ENCODE data around the gene NCKAP1.
"Not testable (repeated sequence)": the region's sequence is repeated elsewhere in the genome, so short reads cannot be mapped to it uniquely, and the experiment has no call there.

The NCKAP1 gene

GRCh38 chr2:183025993-183026392, 12.3 kb downstream of the NCKAP1 start:
- H3K4me3 ChIP-seq (ENCODE audit: low read depth, low read length): no peak overlapping the region
- TF ChIP-seq MYC (IDR thresholded peaks at IDR 0.05; ENCODE audit: low read depth, low read length): no peak
- TF ChIP-seq, protein P1, sequence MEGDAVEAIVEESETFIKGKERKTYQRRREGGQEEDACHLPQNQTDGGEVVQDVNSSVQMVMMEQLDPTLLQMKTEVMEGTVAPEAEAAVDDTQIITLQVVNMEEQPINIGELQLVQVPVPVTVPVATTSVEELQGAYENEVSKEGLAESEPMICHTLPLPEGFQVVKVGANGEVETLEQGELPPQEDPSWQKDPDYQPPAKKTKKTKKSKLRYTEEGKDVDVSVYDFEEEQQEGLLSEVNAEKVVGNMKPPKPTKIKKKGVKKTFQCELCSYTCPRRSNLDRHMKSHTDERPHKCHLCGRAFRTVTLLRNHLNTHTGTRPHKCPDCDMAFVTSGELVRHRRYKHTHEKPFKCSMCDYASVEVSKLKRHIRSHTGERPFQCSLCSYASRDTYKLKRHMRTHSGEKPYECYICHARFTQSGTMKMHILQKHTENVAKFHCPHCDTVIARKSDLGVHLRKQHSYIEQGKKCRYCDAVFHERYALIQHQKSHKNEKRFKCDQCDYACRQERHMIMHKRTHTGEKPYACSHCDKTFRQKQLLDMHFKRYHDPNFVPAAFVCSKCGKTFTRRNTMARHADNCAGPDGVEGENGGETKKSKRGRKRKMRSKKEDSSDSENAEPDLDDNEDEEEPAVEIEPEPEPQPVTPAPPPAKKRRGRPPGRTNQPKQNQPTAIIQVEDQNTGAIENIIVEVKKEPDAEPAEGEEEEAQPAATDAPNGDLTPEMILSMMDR (IDR thresholded peaks at IDR 0.05; ENCODE audit: low read depth, low read length): no peak
- TF ChIP-seq, protein P2, sequence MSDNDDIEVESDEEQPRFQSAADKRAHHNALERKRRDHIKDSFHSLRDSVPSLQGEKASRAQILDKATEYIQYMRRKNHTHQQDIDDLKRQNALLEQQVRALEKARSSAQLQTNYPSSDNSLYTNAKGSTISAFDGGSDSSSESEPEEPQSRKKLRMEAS (IDR thresholded peaks at IDR 0.05; ENCODE audit: low read depth, low read length): no peak
- no peak for DNase-seq (ENCODE audit: low read depth)

DNA sequence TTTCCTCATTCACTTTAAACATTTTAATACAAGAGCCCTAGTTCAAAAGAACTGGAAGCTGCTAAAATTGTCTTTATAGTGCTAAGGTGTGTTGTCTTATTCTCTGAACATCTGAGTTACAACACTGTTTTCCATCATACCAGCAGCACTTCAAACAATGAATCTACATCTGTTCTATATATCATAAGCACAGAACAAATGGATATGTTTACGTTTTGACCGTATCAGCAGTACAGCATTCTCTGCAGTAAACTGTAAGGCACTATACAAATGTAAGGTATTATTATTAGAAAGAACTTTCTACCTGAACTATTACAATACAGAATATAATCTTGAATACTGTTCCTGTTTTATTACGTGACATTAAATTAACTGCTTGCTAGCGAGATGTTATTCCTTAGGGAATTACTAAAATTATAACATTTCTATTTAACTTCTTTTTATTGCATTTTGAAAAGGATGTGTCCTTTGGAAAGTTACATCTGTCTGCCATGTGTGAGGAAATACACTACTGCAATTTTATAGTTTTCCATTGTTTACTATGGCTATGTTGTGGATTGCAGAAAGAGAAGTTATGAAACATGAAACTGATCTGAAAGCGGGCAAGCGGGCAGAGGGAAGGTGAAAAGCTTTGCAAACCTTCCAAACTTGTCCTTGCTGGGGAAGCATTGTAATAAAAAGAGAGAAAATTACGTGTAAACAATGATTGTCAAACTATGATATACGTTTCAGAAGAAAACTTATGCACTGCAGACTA, 13.7 kb downstream of the NCKAP1 start:
- no peak overlapping the region for H3K4me3 ChIP-seq (ENCODE audit: low read depth, low read length)
- TF ChIP-seq POLR2A (IDR thresholded peaks at IDR 0.05; ENCODE audit: extremely low read depth, insufficient read length): no peak
- TF ChIP-seq, protein P2 (IDR thresholded peaks at IDR 0.05; ENCODE audit: low read depth, low read length): no peak
- TF ChIP-seq MYC (IDR thresholded peaks at IDR 0.05; ENCODE audit: low read depth, low read length): no peak
- TF ChIP-seq, protein P1 (IDR thresholded peaks at IDR 0.05; ENCODE audit: low read depth, low read length): no peak

GRCh38 chr2:183022711-183023110, 15.5 kb downstream of the NCKAP1 start:
- DNase-seq (ENCODE audit: low read depth): no peak
- no peak overlapping the region for H3K4me3 ChIP-seq (ENCODE audit: low read depth, low read length)
- TF ChIP-seq, protein P2 (IDR thresholded peaks at IDR 0.05; ENCODE audit: low read depth, low read length): no peak
- no peak for TF ChIP-seq POLR2A (IDR thresholded peaks at IDR 0.05; ENCODE audit: extremely low read depth, insufficient read length)
- TF ChIP-seq, protein P1 (IDR thresholded peaks at IDR 0.05; ENCODE audit: low read depth, low read length): no peak

More for the DNA sequence above, 13.7 kb downstream of the NCKAP1 start:
- DNase-seq (ENCODE audit: low read depth): no peak

DNA sequence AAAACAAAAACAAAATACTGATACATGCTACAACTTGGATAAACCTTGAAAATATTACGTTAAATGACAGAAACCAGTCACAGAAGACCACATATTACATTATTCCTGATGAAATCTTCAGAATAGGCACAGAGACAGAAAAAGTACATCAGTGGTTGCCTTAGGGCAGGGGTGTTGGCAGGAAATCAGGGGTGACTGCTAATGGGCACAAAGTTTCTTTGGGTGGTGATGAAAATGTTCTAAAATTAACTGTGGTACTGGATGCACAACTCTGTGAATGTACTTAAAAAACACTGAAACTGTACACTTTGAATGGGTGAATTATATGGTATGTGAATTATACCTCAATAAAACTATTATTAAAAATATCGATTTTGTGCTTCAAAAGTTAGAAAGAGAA, 16.6 kb downstream of the NCKAP1 start:
- no peak for TF ChIP-seq POLR2A (IDR thresholded peaks at IDR 0.05; ENCODE audit: extremely low read depth, insufficient read length)
- TF ChIP-seq, protein P1 (IDR thresholded peaks at IDR 0.05; ENCODE audit: low read depth, low read length): no peak
- TF ChIP-seq, protein P2 (IDR thresholded peaks at IDR 0.05; ENCODE audit: low read depth, low read length): no peak
- no peak for TF ChIP-seq MYC (IDR thresholded peaks at IDR 0.05; ENCODE audit: low read depth, low read length)
- DNase-seq (ENCODE audit: low read depth): no peak
- H3K4me3 ChIP-seq (ENCODE audit: low read depth, low read length): no peak overlapping the region

- H3K4me3 ChIP-seq (ENCODE audit: low read depth, low read length): no peak overlapping the region
- TF ChIP-seq, protein P1 (IDR thresholded peaks at IDR 0.05; ENCODE audit: low read depth, low read length): no peak
- TF ChIP-seq POLR2A (IDR thresholded peaks at IDR 0.05; ENCODE audit: extremely low read depth, insufficient read length) (no peak), MYC (IDR thresholded peaks at IDR 0.05; ENCODE audit: low read depth, low read length) (no peak)
- no peak for DNase-seq (ENCODE audit: low read depth)
These were observed 18.4 kb downstream of the NCKAP1 start for GRCh38 chr2:183019718-183020442.

DNA sequence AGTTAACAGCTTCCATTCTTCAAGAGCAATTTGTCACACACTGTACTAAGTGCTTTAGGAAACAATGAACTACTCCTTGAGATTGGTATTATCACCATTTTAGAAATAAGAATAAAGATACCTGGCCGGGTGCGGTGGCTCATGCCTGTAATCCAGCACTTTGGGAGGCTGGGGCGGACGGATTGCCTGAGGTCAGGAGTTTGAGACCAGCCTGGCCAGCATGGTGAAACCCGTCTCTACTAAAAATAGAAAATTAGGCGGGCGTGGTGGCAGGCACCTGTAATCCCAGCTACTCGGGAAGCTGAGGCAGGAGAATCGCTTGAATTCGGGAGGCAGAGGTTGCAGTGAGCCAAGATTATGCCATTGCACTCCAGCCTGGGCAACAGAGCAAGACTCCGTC, 20.4 kb downstream of the NCKAP1 start:
- H3K4me3 ChIP-seq (ENCODE audit: low read depth, low read length); DNase-seq (ENCODE audit: low read depth): not testable (repeated sequence)
